ENCODE results near the gene FURIN.
"Not testable (repeated sequence)": the region's sequence is repeated elsewhere in the genome, so short reads cannot be mapped to it uniquely, and the experiment has no call there.

Gene FURIN

DNA sequence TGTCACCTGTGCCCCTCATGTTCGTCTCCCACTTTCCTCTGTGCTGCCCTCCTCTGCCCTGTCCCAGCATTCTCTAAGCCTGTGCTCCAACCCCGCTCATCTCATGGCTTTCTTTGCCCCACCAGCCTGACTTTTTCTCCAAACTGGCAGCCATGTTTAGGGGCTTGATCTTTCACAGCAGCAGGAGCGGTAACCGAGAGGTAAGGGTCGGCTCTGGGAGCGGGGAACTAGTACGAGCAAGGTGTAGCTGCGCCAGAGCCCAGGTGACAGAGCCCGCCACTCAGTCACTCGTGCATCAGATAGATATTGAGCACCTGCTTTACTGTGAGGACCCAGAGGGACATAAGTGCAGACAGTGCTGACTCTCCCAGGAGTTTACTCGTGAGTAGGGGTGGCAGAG, 48.1 kb downstream of the FURIN start:
- Histone ChIP-seq H3K27ac (ENCODE audit: low read length) (no peak overlapping the region), H3K4me1 (ENCODE audit: control insufficient read depth, low read depth, low read length) (no peaks in the 10 kb centered on the region), H3K9ac (ENCODE audit: low read length) (no peak overlapping the region), H3K27me3 (ENCODE audit: control insufficient read depth, insufficient read depth, low read length) (no peaks in the 10 kb centered on the region), H3K9me3 (ENCODE audit: control insufficient read depth, low read depth, low read length) (no peaks in the 10 kb centered on the region), H3K4me3 (ENCODE audit: low read length) (no peak overlapping the region), H3K36me3 (ENCODE audit: control insufficient read depth, low read depth, low read length) (peaks cover 18% of the 10 kb centered on the region)

DNA sequence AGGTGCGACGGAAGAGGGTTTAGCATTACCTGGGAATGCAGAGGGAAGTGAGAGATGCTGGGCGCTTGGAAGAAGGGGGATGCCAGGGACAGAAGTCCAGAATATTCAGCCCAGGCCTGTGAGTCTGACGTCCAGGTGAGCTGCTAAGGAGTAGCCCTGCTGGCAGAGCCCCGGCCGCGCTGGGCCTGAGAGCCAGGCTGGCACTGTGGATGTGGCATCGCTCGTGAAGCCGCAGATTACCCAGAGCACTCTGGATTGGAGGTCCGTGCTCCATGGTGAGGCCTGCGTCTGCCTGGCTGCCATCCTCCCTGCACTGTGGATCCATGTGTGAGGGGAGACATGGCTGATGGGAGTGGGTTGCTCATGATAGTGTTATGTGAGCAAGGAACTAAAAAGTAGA, 49.2 kb downstream of the FURIN start:
- H3K9ac ChIP-seq (ENCODE audit: low read length), result no peak overlapping the region
- H3K4me3 ChIP-seq (ENCODE audit: low read length), result no peak overlapping the region
- no peak overlapping the region for H3K27ac ChIP-seq (ENCODE audit: low read length)
- H3K9me3 ChIP-seq (ENCODE audit: control insufficient read depth, low read depth, low read length), result no peaks in the 10 kb centered on the region
- no peaks in the 10 kb centered on the region for H3K27me3 ChIP-seq (ENCODE audit: control insufficient read depth, insufficient read depth, low read length)
- H3K36me3 ChIP-seq (ENCODE audit: control insufficient read depth, low read depth, low read length), result peaks cover 18% of the 10 kb centered on the region
- no peaks in the 10 kb centered on the region for H3K4me1 ChIP-seq (ENCODE audit: control insufficient read depth, low read depth, low read length)

DNA sequence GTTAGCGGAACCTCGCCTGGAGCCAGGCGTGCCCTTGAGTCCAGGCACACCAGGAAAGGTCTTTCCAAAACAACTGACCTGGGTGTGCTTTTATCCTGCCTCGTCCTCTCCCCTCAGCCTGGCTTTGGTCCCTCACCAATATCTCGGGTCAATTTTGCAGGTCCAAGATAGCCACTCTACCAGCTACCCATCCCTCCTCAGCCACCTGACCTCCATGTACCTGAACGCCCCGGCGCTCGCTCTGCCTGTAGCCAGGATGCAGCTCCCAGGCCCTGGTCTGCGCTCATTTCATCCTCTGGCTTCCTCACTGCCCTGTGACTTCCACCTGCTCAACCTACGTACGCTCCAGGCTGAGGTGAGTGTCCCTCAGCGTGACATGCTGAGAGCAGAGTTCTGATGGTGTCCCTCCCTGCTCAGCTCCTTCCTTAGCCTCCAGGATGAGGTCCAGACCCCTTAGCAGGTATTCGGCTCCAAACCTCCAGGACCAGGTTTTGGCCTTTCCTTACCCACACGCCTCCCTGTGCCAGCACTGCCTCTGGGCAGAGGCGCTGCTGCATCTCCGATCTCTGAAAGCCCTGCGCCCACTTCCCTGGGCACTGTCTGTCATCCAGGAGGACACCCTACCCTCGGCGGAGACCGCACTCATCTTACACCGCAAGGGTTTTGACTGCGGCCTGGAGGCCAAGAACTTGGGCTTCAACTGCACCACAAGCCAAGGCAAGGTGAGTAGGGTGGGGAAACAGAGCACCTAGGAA, 49.8 kb downstream of the FURIN start:
- Histone ChIP-seq H3K27ac (ENCODE audit: low read length) (no peak overlapping the region), H3K4me1 (ENCODE audit: control insufficient read depth, low read depth, low read length) (no peaks in the 10 kb centered on the region), H3K36me3 (ENCODE audit: control insufficient read depth, low read depth, low read length) (peaks cover 18% of the 10 kb centered on the region), H3K4me3 (ENCODE audit: low read length) (no peak overlapping the region), H3K27me3 (ENCODE audit: control insufficient read depth, insufficient read depth, low read length) (no peaks in the 10 kb centered on the region), H3K9ac (ENCODE audit: low read length) (no peak overlapping the region), H3K9me3 (ENCODE audit: control insufficient read depth, low read depth, low read length) (no peaks in the 10 kb centered on the region)

DNA sequence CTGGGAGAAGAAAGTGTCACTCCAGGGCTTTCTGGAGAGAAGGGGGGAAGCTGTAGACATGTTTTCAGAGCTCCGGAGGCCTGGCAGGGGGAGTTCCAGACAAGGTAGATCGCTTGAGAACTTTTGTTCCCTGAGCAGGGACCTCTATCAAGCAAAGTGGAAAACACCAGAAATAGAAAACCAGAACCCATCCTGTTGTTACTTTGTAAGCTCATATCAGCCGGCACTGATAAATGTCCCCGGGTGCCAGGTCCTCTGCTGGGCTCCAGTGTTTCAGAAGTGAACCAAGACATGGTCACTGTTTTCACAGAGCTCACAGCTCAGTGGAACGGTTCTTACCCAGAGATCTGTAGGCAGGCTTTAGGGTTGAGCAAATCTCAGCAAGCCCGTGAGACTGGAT, 50.4 kb downstream of the FURIN start:
- peaks cover 18% of the 10 kb centered on the region for H3K36me3 ChIP-seq (ENCODE audit: control insufficient read depth, low read depth, low read length)

DNA sequence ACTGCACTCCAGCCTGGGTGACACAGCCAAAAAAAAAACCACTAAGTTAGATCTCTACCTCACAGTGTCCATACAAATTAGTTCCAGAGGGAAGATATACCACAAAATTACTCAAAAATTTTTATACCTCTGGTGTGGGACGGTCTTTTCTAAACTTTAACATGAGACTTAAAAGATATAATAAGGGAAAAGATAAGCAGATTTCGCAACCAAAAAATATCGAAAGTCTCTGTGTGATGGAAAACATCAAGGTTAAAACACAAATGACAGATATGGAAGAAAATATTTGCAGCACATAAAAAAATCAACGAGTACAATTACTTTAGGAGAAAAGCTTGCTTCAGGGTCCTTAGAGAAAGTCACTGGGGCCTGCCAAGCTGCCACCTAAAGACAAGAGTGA, 53.5 kb downstream of the FURIN start:
- Histone ChIP-seq H3K4me1 (ENCODE audit: control insufficient read depth, low read depth, low read length) (no peaks in the 10 kb centered on the region), H3K9me3 (ENCODE audit: control insufficient read depth, low read depth, low read length) (no peaks in the 10 kb centered on the region), H3K9ac (ENCODE audit: low read length) (no peak overlapping the region), H3K27ac (ENCODE audit: low read length) (no peak overlapping the region), H3K4me3 (ENCODE audit: low read length) (no peak overlapping the region), H3K27me3 (ENCODE audit: control insufficient read depth, insufficient read depth, low read length) (no peaks in the 10 kb centered on the region), H3K36me3 (ENCODE audit: control insufficient read depth, low read depth, low read length) (peaks cover 16% of the 10 kb centered on the region)

More for the DNA sequence above, 50.4 kb downstream of the FURIN start:
- H3K27ac ChIP-seq (ENCODE audit: low read length), result no peak overlapping the region
- H3K4me3 ChIP-seq (ENCODE audit: low read length), result no peak overlapping the region
- H3K9ac ChIP-seq (ENCODE audit: low read length), result no peak overlapping the region
- no peaks in the 10 kb centered on the region for H3K9me3 ChIP-seq (ENCODE audit: control insufficient read depth, low read depth, low read length)
- no peaks in the 10 kb centered on the region for H3K4me1 ChIP-seq (ENCODE audit: control insufficient read depth, low read depth, low read length)
- H3K27me3 ChIP-seq (ENCODE audit: control insufficient read depth, insufficient read depth, low read length), result no peaks in the 10 kb centered on the region

DNA sequence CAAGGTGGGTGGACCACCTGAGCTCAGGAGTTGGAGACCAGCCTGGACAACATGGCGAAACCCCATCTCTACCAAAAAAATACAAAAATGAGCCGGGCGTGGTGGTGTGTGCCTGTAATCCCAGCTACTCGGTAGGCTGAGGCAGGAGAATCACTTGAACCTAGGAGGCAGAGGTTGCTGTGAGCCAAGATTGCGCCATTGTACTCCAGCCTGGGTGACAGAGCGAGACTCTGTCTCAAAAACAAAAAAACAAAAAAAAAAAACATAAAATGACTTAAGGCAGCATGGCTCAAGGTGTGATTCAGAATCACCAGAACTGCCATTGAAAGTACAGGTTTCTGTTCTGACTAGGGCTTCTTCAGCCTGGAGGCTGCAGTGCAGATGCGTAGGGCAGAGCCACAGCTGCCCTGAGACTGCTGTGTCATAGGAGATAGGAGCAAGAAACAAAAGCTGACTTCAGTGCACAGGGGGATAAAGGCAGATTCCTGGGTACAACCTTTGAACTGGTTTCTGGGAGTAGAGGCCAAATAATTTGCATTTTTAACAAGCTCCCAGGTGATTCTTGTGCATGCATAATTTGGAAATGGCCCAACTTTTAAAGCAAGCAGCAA, 54.4 kb downstream of the FURIN start:
- H3K27ac ChIP-seq (ENCODE audit: low read length); H3K9ac ChIP-seq (ENCODE audit: low read length); H3K27me3 ChIP-seq (ENCODE audit: control insufficient read depth, insufficient read depth, low read length); H3K9me3 ChIP-seq (ENCODE audit: control insufficient read depth, low read depth, low read length); H3K4me3 ChIP-seq (ENCODE audit: low read length); H3K4me1 ChIP-seq (ENCODE audit: control insufficient read depth, low read depth, low read length): not testable (repeated sequence)
- peaks cover 16% of the 10 kb centered on the region for H3K36me3 ChIP-seq (ENCODE audit: control insufficient read depth, low read depth, low read length)

DNA sequence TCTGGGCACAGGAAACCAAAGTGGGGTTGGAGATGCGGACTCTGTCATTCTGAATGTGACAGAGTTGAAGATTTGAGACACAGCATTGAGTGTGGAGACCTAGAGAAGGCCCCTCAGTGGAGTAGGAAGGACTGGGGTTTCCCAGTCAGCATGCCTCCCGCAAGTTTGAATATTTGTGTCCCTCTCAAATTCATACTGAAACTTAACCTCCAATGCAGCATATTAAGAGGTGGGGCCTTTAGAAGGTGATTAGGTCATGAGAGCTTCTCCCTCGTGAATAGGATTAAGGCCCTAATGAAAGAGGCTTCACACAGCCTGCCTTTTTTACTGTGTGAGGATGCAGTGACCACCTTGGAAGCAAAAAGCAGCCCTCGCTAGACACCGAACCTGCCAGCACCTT, 56.0 kb downstream of the FURIN start:
- no peak overlapping the region for H3K9ac ChIP-seq (ENCODE audit: low read length)
- H3K4me1 ChIP-seq (ENCODE audit: control insufficient read depth, low read depth, low read length), result no peaks in the 10 kb centered on the region
- H3K27ac ChIP-seq (ENCODE audit: low read length), result no peak overlapping the region
- H3K36me3 ChIP-seq (ENCODE audit: control insufficient read depth, low read depth, low read length), result peaks cover 11% of the 10 kb centered on the region
- no peaks in the 10 kb centered on the region for H3K9me3 ChIP-seq (ENCODE audit: control insufficient read depth, low read depth, low read length)
- no peak overlapping the region for H3K4me3 ChIP-seq (ENCODE audit: low read length)
- H3K27me3 ChIP-seq (ENCODE audit: control insufficient read depth, insufficient read depth, low read length), result no peaks in the 10 kb centered on the region

DNA sequence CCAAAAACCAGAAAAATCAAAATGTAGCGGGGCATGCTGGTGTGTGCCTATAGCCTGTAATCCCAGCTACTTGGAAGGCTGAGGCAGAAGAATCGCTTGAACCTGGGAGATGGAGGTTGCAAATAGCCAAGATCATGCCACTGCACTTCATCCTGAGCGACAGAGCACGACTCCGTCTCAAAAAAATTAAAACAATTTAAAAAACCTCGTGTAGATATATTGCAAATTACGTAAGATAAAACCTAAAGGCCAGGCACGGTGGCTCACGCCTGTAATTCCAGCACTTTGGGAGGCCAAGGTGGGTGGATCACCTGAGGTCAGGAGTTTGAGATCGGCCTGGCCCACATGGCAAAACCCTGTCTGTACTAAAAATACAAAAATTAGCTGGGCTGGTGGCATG, 58.4 kb downstream of the FURIN start:
- not testable (repeated sequence) for H3K36me3 ChIP-seq (ENCODE audit: control insufficient read depth, low read depth, low read length); H3K27ac ChIP-seq (ENCODE audit: low read length); H3K4me1 ChIP-seq (ENCODE audit: control insufficient read depth, low read depth, low read length); H3K4me3 ChIP-seq (ENCODE audit: low read length); H3K9ac ChIP-seq (ENCODE audit: low read length); H3K27me3 ChIP-seq (ENCODE audit: control insufficient read depth, insufficient read depth, low read length); H3K9me3 ChIP-seq (ENCODE audit: control insufficient read depth, low read depth, low read length)

DNA sequence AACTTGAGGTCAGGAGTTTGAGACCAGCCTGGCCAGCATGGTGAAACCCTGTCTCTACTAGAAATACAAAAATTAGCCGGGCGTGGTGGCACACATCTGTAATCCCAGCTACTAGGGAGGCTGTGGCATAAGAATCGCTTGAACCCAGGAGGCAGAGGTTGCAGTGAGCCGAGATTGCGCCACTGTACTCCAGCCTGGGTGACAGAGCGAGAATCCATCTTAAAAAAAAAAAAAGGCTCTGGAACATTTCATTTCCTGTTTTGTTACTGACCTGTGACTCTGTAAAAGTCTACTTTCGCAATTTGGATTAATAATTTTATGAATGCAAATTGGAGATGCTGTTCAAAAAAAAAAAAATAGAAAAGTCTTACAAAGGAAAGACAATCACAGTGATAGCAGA, 59.7 kb downstream of the FURIN start:
- H3K27ac ChIP-seq (ENCODE audit: low read length); H3K4me1 ChIP-seq (ENCODE audit: control insufficient read depth, low read depth, low read length): not testable (repeated sequence)

DNA sequence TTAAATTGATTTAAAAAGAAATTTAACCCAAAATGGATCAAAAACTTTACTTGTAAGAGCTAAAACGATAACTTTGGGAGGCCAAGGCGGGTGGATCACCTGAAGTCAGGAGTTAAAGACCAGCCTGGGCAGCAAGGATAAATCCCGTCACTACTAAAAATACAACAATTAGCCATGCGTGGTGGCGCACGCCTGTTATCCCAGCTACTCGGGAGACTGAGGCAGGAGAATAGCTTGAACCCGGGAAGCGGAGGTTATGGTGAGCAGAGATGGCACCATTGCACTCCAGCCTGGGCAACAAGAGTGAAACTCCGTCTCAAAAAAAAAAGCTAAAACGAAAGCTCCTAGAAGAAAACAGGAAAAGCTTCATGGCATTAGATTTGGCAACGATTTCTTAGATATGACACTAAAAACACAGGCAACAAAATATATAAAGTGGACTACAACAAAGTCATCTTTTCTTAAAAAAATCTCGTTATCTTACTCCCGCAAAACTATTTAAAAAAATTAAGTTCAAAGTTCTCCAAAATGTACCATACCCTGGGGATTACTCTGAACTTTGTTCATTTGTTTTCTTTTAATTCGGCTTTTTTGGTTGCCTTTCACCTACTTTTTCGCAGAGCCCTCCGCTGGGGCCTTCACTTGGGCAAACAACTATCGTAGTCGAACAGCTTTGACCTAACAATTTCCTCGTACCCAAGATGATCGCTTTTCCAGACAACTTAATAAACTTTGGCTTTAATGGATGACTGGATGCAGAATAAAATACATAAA, 61.0 kb downstream of the FURIN start:
- H3K27ac ChIP-seq (ENCODE audit: low read length), result no peak overlapping the region
- H3K4me3 ChIP-seq (ENCODE audit: low read length), result no peak overlapping the region
- H3K9ac ChIP-seq (ENCODE audit: low read length), result no peak overlapping the region
- no peaks in the 10 kb centered on the region for H3K36me3 ChIP-seq (ENCODE audit: control insufficient read depth, low read depth, low read length)
- H3K9me3 ChIP-seq (ENCODE audit: control insufficient read depth, low read depth, low read length), result no peaks in the 10 kb centered on the region
- H3K4me1 ChIP-seq (ENCODE audit: control insufficient read depth, low read depth, low read length), result peaks cover under 1% of the 10 kb centered on the region
- H3K27me3 ChIP-seq (ENCODE audit: control insufficient read depth, insufficient read depth, low read length), result peaks cover 14% of the 10 kb centered on the region

More for the DNA sequence above, 59.7 kb downstream of the FURIN start:
- H3K36me3 ChIP-seq (ENCODE audit: control insufficient read depth, low read depth, low read length); H3K4me3 ChIP-seq (ENCODE audit: low read length); H3K27me3 ChIP-seq (ENCODE audit: control insufficient read depth, insufficient read depth, low read length); H3K9me3 ChIP-seq (ENCODE audit: control insufficient read depth, low read depth, low read length); H3K9ac ChIP-seq (ENCODE audit: low read length): not testable (repeated sequence)

DNA sequence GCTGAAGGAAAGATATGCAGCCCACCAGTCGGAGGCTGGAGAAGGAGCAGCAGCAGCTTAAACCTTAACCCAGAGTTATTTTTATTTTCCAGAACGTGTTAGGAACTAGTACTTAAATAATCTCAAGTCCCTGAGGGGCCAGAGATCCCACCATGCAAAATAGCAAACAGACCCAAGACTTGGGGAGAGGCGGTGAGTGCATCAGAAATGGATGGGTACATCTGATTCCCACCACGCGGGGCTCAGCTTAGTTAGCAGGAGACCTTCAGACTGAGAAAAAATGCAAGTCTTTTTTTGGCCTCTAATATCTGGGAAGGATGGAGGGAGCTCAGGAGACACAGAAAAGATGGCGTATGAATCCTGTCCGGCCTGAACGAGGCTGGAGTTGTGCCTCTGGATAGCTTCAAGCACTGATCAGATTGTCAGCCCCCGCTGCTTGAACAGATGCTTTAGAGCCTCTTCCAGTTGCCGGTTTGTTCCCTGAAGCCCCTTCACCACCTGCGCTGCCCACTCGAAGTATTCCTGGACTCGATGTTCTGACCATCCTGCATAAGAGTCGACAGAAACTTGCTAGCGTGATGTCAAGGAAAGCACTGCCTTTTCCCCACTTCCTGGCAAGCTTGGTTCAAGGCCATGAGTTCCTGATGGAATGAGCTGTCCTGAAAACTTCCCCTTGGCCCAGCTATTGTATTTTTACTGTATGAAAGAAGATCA, 62.6 kb downstream of the FURIN start:
- Histone ChIP-seq H3K4me3 (ENCODE audit: low read length) (peak overlapping the region; percentile 65), H3K9ac (ENCODE audit: low read length) (no peak overlapping the region), H3K4me1 (ENCODE audit: control insufficient read depth, low read depth, low read length) (peaks cover 5% of the 10 kb centered on the region), H3K36me3 (ENCODE audit: control insufficient read depth, low read depth, low read length) (no peaks in the 10 kb centered on the region), H3K27me3 (ENCODE audit: control insufficient read depth, insufficient read depth, low read length) (peaks cover 14% of the 10 kb centered on the region), H3K27ac (ENCODE audit: low read length) (no peak overlapping the region), H3K9me3 (ENCODE audit: control insufficient read depth, low read depth, low read length) (no peaks in the 10 kb centered on the region)

All from iPS-18a (cell line).